Caco-2 (cell line): Measurements from ENCODE around the gene ATRIP. TPM values are rescaled to one million over a fixed set of nuclear protein-coding genes. Genes with fewer than 3 reads are reported as not detected.

Experiments used
- BruUV-seq: library from RNA; stranded (reverse); fragments of 400-500 nt; replicated peaks from 2 replicates; lab custom pipeline; 2021; lab: Mats Ljungman, UMichigan
- CTCF ChIA-PET: fragments of 300-600 bp; sonication (Branson Sonifier 250); formaldehyde crosslinking; loops from one replicate; lab custom pipeline; 2022; ENCODE audit warnings: antibody characterized with exemption; lab: Charles Lee
- POLR2A ChIA-PET: fragments of 300-600 bp; sonication (Branson Sonifier 250); formaldehyde crosslinking; loops from one replicate; lab custom pipeline; 2022; ENCODE audit warnings: antibody characterized with exemption; lab: Charles Lee
- DNase-seq, 2 experiments: peaks; one replicate each; pipeline versions ENCODE4 v3.0.0 to v3.0.0-alpha.2; 2020 to 2022
- H3K27me3 ChIP-seq: replicated peaks from 2 replicates; pipeline ENCODE4 v1.6.0; 2011; ENCODE audit warnings: low read length; ENCODE audit not compliant: control insufficient read depth, insufficient read depth
- H3K36me3 ChIP-seq: 2 replicates; pipeline ENCODE4 v1.5.1; 2011; ENCODE audit warnings: low read length; ENCODE audit not compliant: control insufficient read depth, insufficient read depth
- H3K4me1 ChIP-seq: fragments of 250-450 bp; sonication (Bioruptor Pico); 2 replicates; pipeline ENCODE4 v1.5.1; 2020; ENCODE audit warnings: mild to moderate bottlenecking
- H3K4me3 ChIP-seq: 2 replicates; pipeline ENCODE4 v1.5.1; 2011; ENCODE audit warnings: low read depth, mild to moderate bottlenecking, control low read depth, low read length
- H3K9me3 ChIP-seq: fragments of 250-450 bp; sonication (Bioruptor Pico); 2 replicates; pipeline ENCODE4 v1.5.1; 2020; ENCODE audit warnings: mild to moderate bottlenecking, moderate library complexity
- H3K27ac Mint-ChIP-seq: one replicate; pipeline ENCODE4 v1.8.0; 2022; ENCODE audit warnings: mixed read lengths; ENCODE audit not compliant: unreplicated experiment
- H3K27me3 Mint-ChIP-seq: one replicate; pipeline ENCODE4 v1.8.0; 2022; ENCODE audit warnings: mixed read lengths; ENCODE audit not compliant: insufficient read depth, unreplicated experiment
- H3K36me3 Mint-ChIP-seq: one replicate; pipeline ENCODE4 v1.8.0; 2022; ENCODE audit warnings: mild to moderate bottlenecking, mixed read lengths; ENCODE audit not compliant: insufficient read depth, unreplicated experiment
- H3K4me1 Mint-ChIP-seq: one replicate; pipeline ENCODE4 v1.8.0; 2022; ENCODE audit warnings: low read depth, mixed read lengths; ENCODE audit not compliant: unreplicated experiment
- H3K4me3 Mint-ChIP-seq: one replicate; pipeline ENCODE4 v1.8.0; 2022; ENCODE audit warnings: mild to moderate bottlenecking, moderate library complexity, mixed read lengths; ENCODE audit not compliant: unreplicated experiment
- H3K9me3 Mint-ChIP-seq: one replicate; pipeline ENCODE4 v1.8.0; 2022; ENCODE audit warnings: mixed read lengths; ENCODE audit not compliant: unreplicated experiment
- CTCF ChIP-seq, 2 experiments: fragments of 200-600 bp in 1 of 2; IDR thresholded peaks; 1 replicate in 1 of 2; 2 replicates in 1 of 2; pipeline versions ENCODE4 v1.5.1 to v1.8.0; 2011 to 2022; ENCODE audit warnings: antibody characterized with exemption in 1 of 2, control low read depth in 1 of 2, inconsistent platforms in 1 of 2, low read depth in 1 of 2, low read length in 1 of 2, mild to moderate bottlenecking in 1 of 2, moderate library complexity in 1 of 2; ENCODE audit not compliant: insufficient read depth in 1 of 2, severe bottlenecking in 1 of 2, unreplicated experiment in 1 of 2
- intact Hi-C: fragments of 100-400 bp; cut with micrococcal nuclease; formaldehyde crosslinking; loops from one replicate; pipeline ENCODE4 v1.10.0; 2022; ENCODE audit not compliant: unreplicated experiment
- total RNA-seq: library from RNA; stranded (reverse); gene quantifications from 2 replicates; pipeline ENCODE4 v1.2.3, GENCODE V29; 2022

ATRIP gene
- total RNA-seq, 1 experiment from 2014 or later = 15.9 TPM

DNA sequence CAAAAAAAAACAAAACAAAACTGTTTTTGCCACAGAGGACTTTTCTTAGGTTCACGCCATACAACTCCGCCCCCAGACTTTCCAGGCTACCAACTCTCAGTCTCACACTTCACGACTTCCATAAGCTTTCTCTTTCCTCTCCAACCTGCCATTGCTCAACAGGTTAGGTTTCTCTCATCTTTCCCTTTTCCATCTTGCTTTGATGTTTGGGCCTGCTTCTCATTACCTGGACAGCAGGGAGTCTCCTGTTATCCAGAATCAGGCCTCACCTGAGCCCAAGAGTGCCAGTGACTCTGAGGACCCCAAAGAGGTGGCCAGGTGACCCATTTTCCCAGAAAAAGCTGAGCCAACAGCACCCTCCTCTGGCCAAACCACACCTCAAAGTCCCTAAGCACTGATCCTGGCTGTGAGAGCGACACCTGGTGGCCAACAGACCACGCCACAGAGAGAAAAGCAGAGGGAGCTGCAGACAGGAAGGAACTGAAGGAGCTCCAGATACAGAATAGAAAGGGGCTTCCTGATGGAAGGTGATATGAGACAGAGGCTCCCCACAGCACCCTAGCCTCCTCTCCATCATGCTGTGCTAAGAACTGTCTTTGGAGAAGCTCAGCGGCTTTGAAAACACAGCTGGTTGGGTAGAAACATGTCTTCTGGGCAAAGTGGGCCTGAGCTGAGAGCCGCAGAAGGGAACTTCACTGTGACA lies 10.6 kb upstream of the ATRIP start:
- no peak overlapping the region for H3K27ac Mint-ChIP-seq
- ChIA-PET POLR2A (interaction anchor here (0.5 to 1.9 kb wide), 10 partner anchors 10 to 181 kb away, joined by 3 to 22 read pairs (median 5); partner anchors contain the start of gene ATRIP), CTCF (interaction anchor here (0.5 to 6.2 kb wide), 54 partner anchors 9 to 994 kb away, joined by 3 to 405 read pairs (median 5); partner anchors contain the start of genes ATRIP, CAMP, CDC25A and FBXW12)
- TF ChIP-seq CTCF (IDR thresholded peaks at IDR 0.05; ENCODE audit: insufficient read depth in 1 of 2, low read depth in 1 of 2, low read length in 1 of 2, severe bottlenecking in 1 of 2, unreplicated experiment in 1 of 2) = peak; percentile 99 to 100
- H3K4me3 Mint-ChIP-seq = no peak overlapping the region
- peaks cover 4% of the 10 kb centered on the region; the same call in 1 of the 2 replicates for H3K36me3 ChIP-seq
- H3K4me3 ChIP-seq = no peak overlapping the region
- peaks cover 32% of the 10 kb centered on the region for H3K4me1 Mint-ChIP-seq
- peaks cover 48% of the 10 kb centered on the region for H3K4me1 ChIP-seq
- no peaks in the 10 kb centered on the region for H3K27me3 Mint-ChIP-seq
- no peaks in the 10 kb centered on the region for H3K9me3 Mint-ChIP-seq
- H3K9me3 ChIP-seq = no peaks in the 10 kb centered on the region
- intact Hi-C loops = loop anchor here (1.0 to 5.0 kb wide), 4 partner anchors 35 to 249 kb away; partner anchors contain the start of gene CDC25A
- peak; percentile 87 to 89 for DNase-seq
- peaks cover 53% of the 10 kb centered on the region for H3K36me3 Mint-ChIP-seq
- no peaks in the 10 kb centered on the region for H3K27me3 ChIP-seq
- no TSS peak for BruUV-seq

GRCh38 chr3:48436477-48436787 lies 10.1 kb upstream of the ATRIP start:
- Histone ChIP-seq H3K9me3 (no peaks in the 10 kb centered on the region), H3K27me3 (no peaks in the 10 kb centered on the region), H3K4me1 (peaks cover 44% of the 10 kb centered on the region), H3K4me3 (no peak overlapping the region), H3K36me3 (peaks cover 4% of the 10 kb centered on the region; the same call in 1 of the 2 replicates)
- POLR2A ChIA-PET = interaction anchor here (0.5 to 1.9 kb wide), 9 partner anchors 10 to 167 kb away, joined by 3 to 22 read pairs (median 4); partner anchors contain the start of gene ATRIP
- Mint-ChIP-seq H3K27me3 (no peaks in the 10 kb centered on the region), H3K4me1 (peaks cover 27% of the 10 kb centered on the region), H3K4me3 (no peak overlapping the region), H3K9me3 (no peaks in the 10 kb centered on the region), H3K27ac (no peak overlapping the region), H3K36me3 (peaks cover 53% of the 10 kb centered on the region)
- intact Hi-C loops = loop anchor here (1.0 to 5.0 kb wide), 4 partner anchors 35 to 249 kb away; partner anchors contain the start of gene CDC25A
- CTCF ChIA-PET = interaction anchor here (0.5 to 6.2 kb wide), 51 partner anchors 9 to 994 kb away, joined by 3 to 405 read pairs (median 5); partner anchors contain the start of genes ATRIP, CAMP, CDC25A and FBXW12
- BruUV-seq = no TSS peak
- DNase-seq = no peak
- TF ChIP-seq CTCF (IDR thresholded peaks at IDR 0.05; ENCODE audit: insufficient read depth in 1 of 2, low read depth in 1 of 2, low read length in 1 of 2, severe bottlenecking in 1 of 2, unreplicated experiment in 1 of 2) = no peak

GRCh38 chr3:48436855-48437254 lies 9.7 kb upstream of the ATRIP start:
- peaks cover 23% of the 10 kb centered on the region for H3K4me1 Mint-ChIP-seq
- Histone ChIP-seq H3K4me1 (peaks cover 43% of the 10 kb centered on the region), H3K9me3 (no peaks in the 10 kb centered on the region), H3K27me3 (no peaks in the 10 kb centered on the region), H3K4me3 (no peak overlapping the region), H3K36me3 (peaks cover 4% of the 10 kb centered on the region; the same call in 1 of the 2 replicates)
- ChIA-PET CTCF (interaction anchor here (0.8 to 6.2 kb wide), 15 partner anchors 9 to 242 kb away, joined by 3 to 405 read pairs (median 21); partner anchors contain the start of gene ATRIP), POLR2A (interaction anchor here (1.5 to 1.9 kb wide), 3 partner anchors 9 to 36 kb away, joined by 7 to 22 read pairs (median 19); partner anchors contain the start of gene ATRIP)
- TF ChIP-seq CTCF (IDR thresholded peaks at IDR 0.05; ENCODE audit: insufficient read depth in 1 of 2, low read depth in 1 of 2, low read length in 1 of 2, severe bottlenecking in 1 of 2, unreplicated experiment in 1 of 2) = no peak
- H3K27ac Mint-ChIP-seq = no peak overlapping the region
- BruUV-seq = no TSS peak
- intact Hi-C loops = loop anchor here (1.0 to 5.0 kb wide), 4 partner anchors 36 to 250 kb away; partner anchors contain the start of gene CDC25A
- DNase-seq = no peak
- H3K36me3 Mint-ChIP-seq = peaks cover 53% of the 10 kb centered on the region
- H3K27me3 Mint-ChIP-seq = no peaks in the 10 kb centered on the region
- no peak overlapping the region for H3K4me3 Mint-ChIP-seq
- no peaks in the 10 kb centered on the region for H3K9me3 Mint-ChIP-seq
